DND-41 (cell line): ENCODE data around the gene SBK3.
"Not testable (repeated sequence)": the region's sequence is repeated elsewhere in the genome, so short reads cannot be mapped to it uniquely, and the experiment has no call there.

Experiments
- ATAC-seq: fragments of 200-7000 bp; cut with Tn5 transposase; 3 replicates; pipeline ENCODE4 v1.9.1; 2021; ENCODE audit warnings: low read depth; ENCODE audit not compliant: insufficient read depth
- DNase-seq: peaks from one replicate; pipeline ENCODE4 v3.0.0-alpha.2; 2020
- H2AFZ ChIP-seq: 2 replicates; pipeline ENCODE4 v1.6.0; 2012; ENCODE audit warnings: low read depth, low read length
- H3K27ac ChIP-seq: 2 replicates; pipeline ENCODE4 v1.5.1; 2012; ENCODE audit warnings: low read length, inconsistent platforms
- H3K27me3 ChIP-seq: fragments of 200-600 bp; sonication (generic); 2 replicates; pipeline ENCODE4 v1.6.0; 2012; ENCODE audit warnings: low read length, mild to moderate bottlenecking, inconsistent platforms; ENCODE audit not compliant: insufficient read depth, poor library complexity
- H3K36me3 ChIP-seq: 2 replicates; pipeline ENCODE4 v1.5.1; 2012; ENCODE audit warnings: low read length, inconsistent platforms; ENCODE audit not compliant: insufficient read depth
- H3K4me1 ChIP-seq: 2 replicates; pipeline ENCODE4 v1.5.1; 2012; ENCODE audit warnings: mild to moderate bottlenecking, low read length; ENCODE audit not compliant: insufficient read depth
- H3K4me2 ChIP-seq: 2 replicates; pipeline ENCODE4 v1.6.0; 2012; ENCODE audit warnings: mild to moderate bottlenecking, moderate library complexity, low read length, inconsistent platforms; ENCODE audit not compliant: insufficient read depth
- H3K4me3 ChIP-seq, 2 experiments: fragments of 200-600 bp in 1 of 2; shearing (Covaris generic) in 1 of 2; 2 replicates each; pipeline ENCODE4 v1.5.1; 2012 to 2016; ENCODE audit warnings: inconsistent platforms in 2 of 2, low read length in 2 of 2, mild to moderate bottlenecking in 2 of 2, low read depth in 1 of 2, moderate library complexity in 1 of 2
- H3K79me2 ChIP-seq: 2 replicates; pipeline ENCODE4 v1.6.0; 2012; ENCODE audit warnings: low read length, inconsistent platforms; ENCODE audit not compliant: insufficient read depth
- H3K9ac ChIP-seq: 2 replicates; pipeline ENCODE4 v1.6.0; 2012; ENCODE audit warnings: low read depth, mild to moderate bottlenecking, inconsistent platforms, low read length, moderate library complexity
- H3K9me3 ChIP-seq: 2 replicates; pipeline ENCODE4 v1.5.1; 2012; ENCODE audit warnings: low read length, moderate library complexity, mild to moderate bottlenecking, inconsistent platforms; ENCODE audit not compliant: insufficient read depth, severe bottlenecking
- H4K20me1 ChIP-seq: 2 replicates; pipeline ENCODE4 v1.6.0; 2012; ENCODE audit warnings: low read length; ENCODE audit not compliant: insufficient read depth
- CTCF ChIP-seq: IDR thresholded peaks from 2 replicates; pipeline ENCODE4 v1.5.1; 2012; ENCODE audit warnings: borderline replicate concordance, low read length, moderate library complexity, mild to moderate bottlenecking; ENCODE audit not compliant: poor library complexity, severe bottlenecking; ENCODE audit errors: extremely low read depth
- EZH2 ChIP-seq: IDR thresholded peaks from 3 replicates; pipeline ENCODE4 v1.6.1; 2012; ENCODE audit warnings: borderline replicate concordance, low read depth, mild to moderate bottlenecking, moderate library complexity, low read length, inconsistent platforms; ENCODE audit not compliant: severe bottlenecking

The SBK3 gene

GRCh38 chr19:55536366-55536765 lies 9.0 kb downstream of the SBK3 start:
- H3K9ac ChIP-seq = no peak overlapping the region
- no peak overlapping the region for H3K4me2 ChIP-seq
- no peaks in the 10 kb centered on the region for H3K4me1 ChIP-seq
- no peaks in the 10 kb centered on the region for H3K36me3 ChIP-seq
- H3K9me3 ChIP-seq = no peaks in the 10 kb centered on the region
- H3K79me2 ChIP-seq = no peaks in the 10 kb centered on the region
- no peak overlapping the region for H3K4me3 ChIP-seq
- ATAC-seq (no peak), DNase-seq (no peak)
- H3K27ac ChIP-seq = no peak overlapping the region
- H3K27me3 ChIP-seq = no peaks in the 10 kb centered on the region
- no peak for TF ChIP-seq CTCF
- no peak for TF ChIP-seq EZH2
- H2AFZ ChIP-seq = no peak overlapping the region
- H4K20me1 ChIP-seq = no peaks in the 10 kb centered on the region

- Histone ChIP-seq H3K4me2 (no peak overlapping the region), H3K4me1 (no peaks in the 10 kb centered on the region), H2AFZ (no peak overlapping the region), H3K4me3 (no peak overlapping the region), H3K9me3 (no peaks in the 10 kb centered on the region), H3K27ac (no peak overlapping the region), H3K79me2 (no peaks in the 10 kb centered on the region), H3K36me3 (no peaks in the 10 kb centered on the region), H3K27me3 (no peaks in the 10 kb centered on the region), H3K9ac (no peak overlapping the region), H4K20me1 (no peaks in the 10 kb centered on the region)
- ATAC-seq (no peak), DNase-seq (no peak)
- TF ChIP-seq EZH2 = no peak
- no peak for TF ChIP-seq CTCF
Measured at GRCh38 chr19:55535965-55536350, 9.4 kb downstream of the SBK3 start.

GRCh38 chr19:55535173-55535964 lies 10.0 kb downstream of the SBK3 start:
- H2AFZ ChIP-seq = no peak overlapping the region
- H3K27me3 ChIP-seq = no peaks in the 10 kb centered on the region
- H3K79me2 ChIP-seq = no peaks in the 10 kb centered on the region

GRCh38 chr19:55534280-55534679 lies 11.1 kb downstream of the SBK3 start:
- not testable (repeated sequence) for ATAC-seq, H3K27ac ChIP-seq, H3K9me3 ChIP-seq, H3K27me3 ChIP-seq, H3K79me2 ChIP-seq, DNase-seq, H3K9ac ChIP-seq, H2AFZ ChIP-seq, H3K4me2 ChIP-seq, H3K4me1 ChIP-seq, H3K4me3 ChIP-seq, H4K20me1 ChIP-seq, H3K36me3 ChIP-seq

More at GRCh38 chr19:55535173-55535964, 10.0 kb downstream of the SBK3 start:
- no peak overlapping the region for H3K4me3 ChIP-seq
- no peaks in the 10 kb centered on the region for H3K36me3 ChIP-seq
- H3K9me3 ChIP-seq = no peaks in the 10 kb centered on the region
- H4K20me1 ChIP-seq = no peaks in the 10 kb centered on the region
- no peak overlapping the region for H3K4me2 ChIP-seq
- no peak overlapping the region for H3K27ac ChIP-seq
- ATAC-seq (no peak), DNase-seq (no peak)
- no peak for TF ChIP-seq CTCF
- no peak overlapping the region for H3K9ac ChIP-seq
- no peaks in the 10 kb centered on the region for H3K4me1 ChIP-seq
